ENCODE data around the gene CDH4.

- TF ChIP-seq ZFX (IDR thresholded peaks at IDR 0.05; ENCODE audit: borderline replicate concordance) (no peak), CTCF (IDR thresholded peaks at IDR 0.05) (no peak)
Observed at GRCh38 chr20:61424628-61425420, 172.8 kb downstream of the CDH4 start.
